ENCODE measurements around the gene ADAMTSL1. TPM values are rescaled to one million over a fixed set of nuclear protein-coding genes. Genes with fewer than 3 reads are reported as not detected.

ADAMTSL1 gene
- total and polyA plus RNA-seq, 2 donors from 2014 or later = 3.0 to 27.3 TPM

- Histone ChIP-seq H3K36me3 (ENCODE audit: control insufficient read depth in 2 of 3, insufficient read depth in 3 of 3, low read length in 3 of 3) (no peaks in the 10 kb centered on the region), H3K9ac (ENCODE audit: low read length in 3 of 3) (no peak overlapping the region), H3K27me3 (ENCODE audit: control insufficient read depth, insufficient read depth, low read length) (no peaks in the 10 kb centered on the region), H3K4me3 (ENCODE audit: low read length in 3 of 3) (no peak overlapping the region), H3K9me3 (ENCODE audit: control insufficient read depth in 2 of 3, insufficient read depth in 1 of 3, low read length in 3 of 3) (no peaks in the 10 kb centered on the region), H3K4me1 (ENCODE audit: control insufficient read depth in 2 of 3, insufficient read depth in 2 of 3, low read depth in 1 of 3, low read length in 3 of 3) (no peaks in the 10 kb centered on the region), H3K27ac (ENCODE audit: low read depth in 2 of 2, low read length in 2 of 2) (no peak overlapping the region)
- no peak for DNase-seq
- TF ChIP-seq CTCF (IDR thresholded peaks at IDR 0.05; ENCODE audit: borderline replicate concordance, extremely low read depth, insufficient read depth) = no peak
- intact Hi-C loops (cut with DNase I) = no loop called here
- FAIRE-seq = no peak
Measured at GRCh38 chr9:18575686-18576085, 101.7 kb downstream of the ADAMTSL1 start.

GRCh38 chr9:18579536-18579935 is 105.6 kb downstream of the ADAMTSL1 start:
- intact Hi-C loops (cut with DNase I) = no loop called here
- no peaks in the 10 kb centered on the region for H3K4me1 ChIP-seq (ENCODE audit: control insufficient read depth in 2 of 3, insufficient read depth in 2 of 3, low read depth in 1 of 3, low read length in 3 of 3)
- no peak overlapping the region for H3K27ac ChIP-seq (ENCODE audit: low read depth in 2 of 2, low read length in 2 of 2)
- no peak overlapping the region for H3K9ac ChIP-seq (ENCODE audit: low read length in 3 of 3)
- H3K4me3 ChIP-seq (ENCODE audit: low read length in 3 of 3) = no peak overlapping the region
- no peaks in the 10 kb centered on the region for H3K27me3 ChIP-seq (ENCODE audit: control insufficient read depth, insufficient read depth, low read length)
- FAIRE-seq = no peak
- TF ChIP-seq CTCF (IDR thresholded peaks at IDR 0.05; ENCODE audit: borderline replicate concordance, extremely low read depth, insufficient read depth) = no peak
- no peak for DNase-seq
- H3K9me3 ChIP-seq (ENCODE audit: control insufficient read depth in 2 of 3, insufficient read depth in 1 of 3, low read length in 3 of 3) = no peaks in the 10 kb centered on the region
- no peaks in the 10 kb centered on the region for H3K36me3 ChIP-seq (ENCODE audit: control insufficient read depth in 2 of 3, insufficient read depth in 3 of 3, low read length in 3 of 3)

GRCh38 chr9:18580151-18580550 is 106.2 kb downstream of the ADAMTSL1 start:
- TF ChIP-seq CTCF (IDR thresholded peaks at IDR 0.05; ENCODE audit: borderline replicate concordance, extremely low read depth, insufficient read depth) = no peak
- FAIRE-seq (no peak), DNase-seq (no peak)
- no peaks in the 10 kb centered on the region for H3K4me1 ChIP-seq (ENCODE audit: control insufficient read depth in 2 of 3, insufficient read depth in 2 of 3, low read depth in 1 of 3, low read length in 3 of 3)
- H3K27ac ChIP-seq (ENCODE audit: low read depth in 2 of 2, low read length in 2 of 2) = no peak overlapping the region
- no peaks in the 10 kb centered on the region for H3K27me3 ChIP-seq (ENCODE audit: control insufficient read depth, insufficient read depth, low read length)
- H3K36me3 ChIP-seq (ENCODE audit: control insufficient read depth in 2 of 3, insufficient read depth in 3 of 3, low read length in 3 of 3) = no peaks in the 10 kb centered on the region
- no peaks in the 10 kb centered on the region for H3K9me3 ChIP-seq (ENCODE audit: control insufficient read depth in 2 of 3, insufficient read depth in 1 of 3, low read length in 3 of 3)
- H3K4me3 ChIP-seq (ENCODE audit: low read length in 3 of 3) = no peak overlapping the region
- intact Hi-C loops (cut with DNase I) = no loop called here
- no peak overlapping the region for H3K9ac ChIP-seq (ENCODE audit: low read length in 3 of 3)

DNA sequence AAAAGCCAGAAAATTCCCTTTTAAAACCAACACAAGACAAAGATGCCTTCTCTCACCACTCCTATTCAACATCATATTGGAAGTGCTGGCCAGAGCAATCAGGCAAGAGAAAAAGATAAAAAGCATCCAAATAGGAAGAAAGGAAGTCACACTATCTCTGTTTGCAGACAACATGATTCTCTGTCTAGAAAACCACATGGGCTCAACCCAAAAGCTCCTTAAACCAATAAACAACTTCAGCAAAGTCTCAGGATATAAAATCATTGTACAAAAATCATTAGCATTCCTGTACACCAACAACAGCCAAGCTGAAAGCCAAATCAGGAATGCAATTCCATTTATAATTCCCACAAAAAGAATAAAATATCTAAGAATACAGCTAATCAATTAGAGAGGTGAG is 112.0 kb downstream of the ADAMTSL1 start:
- Histone ChIP-seq H3K9me3 (ENCODE audit: control insufficient read depth in 2 of 3, insufficient read depth in 1 of 3, low read length in 3 of 3) (peaks cover 0 to 3% (median 0%) of the 10 kb centered on the region in 3 donors), H3K27ac (ENCODE audit: low read depth in 2 of 2, low read length in 2 of 2) (no peak overlapping the region), H3K4me1 (ENCODE audit: control insufficient read depth in 2 of 3, insufficient read depth in 2 of 3, low read depth in 1 of 3, low read length in 3 of 3) (no peaks in the 10 kb centered on the region), H3K9ac (ENCODE audit: low read length in 3 of 3) (no peak overlapping the region), H3K36me3 (ENCODE audit: control insufficient read depth in 2 of 3, insufficient read depth in 3 of 3, low read length in 3 of 3) (no peaks in the 10 kb centered on the region), H3K27me3 (ENCODE audit: control insufficient read depth, insufficient read depth, low read length) (no peaks in the 10 kb centered on the region), H3K4me3 (ENCODE audit: low read length in 3 of 3) (no peak overlapping the region)
- TF ChIP-seq CTCF (IDR thresholded peaks at IDR 0.05; ENCODE audit: borderline replicate concordance, extremely low read depth, insufficient read depth) = no peak
- FAIRE-seq (no peak), DNase-seq (no peak)
- intact Hi-C loops (cut with DNase I) = no loop called here
